Body of pancreas (tissue), 4 donors: Measurements from ENCODE around the gene GAL3ST1.
"Not testable (repeated sequence)": the region's sequence is repeated elsewhere in the genome, so short reads cannot be mapped to it uniquely, and the experiment has no call there.

Experiments used
- CTCF ChIP-seq, 7 experiments: fragments of 450-650 bp in 4 of 7; fragments of 200-600 bp in 3 of 7; sonication (generic) in 3 of 7; IDR thresholded peaks; one replicate each; pipeline ENCODE4 v1.5.1; 2016 to 2019; ENCODE audit warnings: antibody characterized with exemption in 7 of 7
- POLR2A ChIP-seq, 3 donors: fragments of 450-650 bp; IDR thresholded peaks; one replicate each; pipeline ENCODE4 v1.6.1; 2016; ENCODE audit warnings: antibody characterized with exemption in 3 of 3, mild to moderate bottlenecking in 2 of 3

- not testable (repeated sequence) for TF ChIP-seq CTCF, POLR2A (IDR thresholded peaks at IDR 0.05)
Observed at GRCh38 chr22:30551813-30552212, 22.7 kb downstream of the GAL3ST1 start.
